Muscle layer of colon (tissue), 2 donors: ENCODE data around the gene CLSTN1.

Source experiments
- H3K27ac ChIP-seq: one replicate; pipeline ENCODE4 v1.7.0; 2013; ENCODE audit warnings: low read depth, mild to moderate bottlenecking, low read length, moderate library complexity
- H3K27me3 ChIP-seq, 2 donors: one replicate each; pipeline ENCODE4 v1.7.0; 2013; ENCODE audit warnings: low read length in 2 of 2, mild to moderate bottlenecking in 2 of 2; ENCODE audit not compliant: insufficient read depth in 2 of 2, control insufficient read depth in 1 of 2
- H3K36me3 ChIP-seq: one replicate; pipeline ENCODE4 v1.7.0; 2013; ENCODE audit warnings: mild to moderate bottlenecking, low read length; ENCODE audit not compliant: insufficient read depth
- H3K4me1 ChIP-seq: one replicate; pipeline ENCODE4 v1.7.0; 2013; ENCODE audit warnings: mild to moderate bottlenecking, low read length; ENCODE audit not compliant: insufficient read depth
- H3K4me3 ChIP-seq, 2 donors: one replicate each; pipeline ENCODE4 v1.7.0; 2013; ENCODE audit warnings: low read length in 2 of 2, low read depth in 1 of 2, mild to moderate bottlenecking in 1 of 2, moderate library complexity in 1 of 2
- H3K9ac ChIP-seq: one replicate; pipeline ENCODE4 v1.7.0; 2013; ENCODE audit warnings: low read length
- H3K9me3 ChIP-seq: one replicate; pipeline ENCODE4 v1.7.0; 2013; ENCODE audit warnings: mild to moderate bottlenecking, low read length
- donor health status: abdominal sarcoma.
- donor health status: Adenocarcinoma of cecum.

CLSTN1 gene

DNA sequence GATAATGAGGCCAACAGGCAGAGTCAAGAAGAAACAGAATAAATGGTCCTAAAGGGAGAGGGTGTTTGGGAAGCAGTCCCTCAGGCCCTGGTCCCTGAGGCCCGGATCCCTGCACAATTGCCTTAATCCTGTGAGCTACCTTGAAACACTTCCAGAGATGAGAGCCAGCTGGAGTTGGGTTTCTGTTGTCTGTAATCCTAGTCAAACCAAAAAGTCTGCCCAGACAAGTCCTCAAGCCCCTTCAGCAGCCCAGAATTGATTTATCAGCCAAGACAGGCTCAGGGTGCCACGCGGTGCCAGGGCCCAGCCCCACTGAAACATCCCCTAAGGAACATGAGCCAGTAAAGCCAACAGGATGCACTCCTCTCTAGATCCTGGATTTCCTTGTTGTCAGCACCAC, 16.4 kb upstream of the CLSTN1 start:
- Histone ChIP-seq H3K4me1 (peaks cover 23% of the 10 kb centered on the region), H3K4me3 (no peak overlapping the region), H3K36me3 (no peaks in the 10 kb centered on the region), H3K9me3 (no peaks in the 10 kb centered on the region), H3K27me3 (no peaks in the 10 kb centered on the region), H3K9ac (no peak overlapping the region), H3K27ac (no peak overlapping the region)

DNA sequence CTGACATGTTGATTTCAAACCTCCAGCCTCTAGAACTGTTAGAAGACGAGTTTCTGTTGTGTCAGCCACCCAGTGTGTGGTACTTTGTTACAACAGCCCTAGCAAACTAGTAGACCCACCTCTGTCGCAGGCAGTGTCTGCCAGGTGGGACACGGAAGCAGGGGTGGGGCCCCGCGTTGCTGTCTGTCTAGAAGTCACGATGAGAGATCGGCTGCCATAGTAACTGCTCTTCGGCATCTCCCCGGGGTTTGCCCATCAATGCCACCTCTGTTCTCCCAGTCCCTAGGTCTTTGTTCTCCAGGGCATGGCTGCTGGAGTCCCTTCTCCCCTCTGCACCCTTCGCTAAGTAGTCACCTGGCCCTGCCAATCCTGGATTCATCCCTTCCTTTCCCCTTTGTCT, 15.2 kb upstream of the CLSTN1 start:
- Histone ChIP-seq H3K27me3 (no peaks in the 10 kb centered on the region), H3K4me3 (no peak overlapping the region), H3K9ac (no peak overlapping the region), H3K9me3 (no peaks in the 10 kb centered on the region), H3K4me1 (peaks cover 22% of the 10 kb centered on the region), H3K27ac (no peak overlapping the region), H3K36me3 (no peaks in the 10 kb centered on the region)

GRCh38 chr1:9836632-9836960, 12.8 kb upstream of the CLSTN1 start:
- no peak overlapping the region for H3K27ac ChIP-seq
- peaks cover 14% of the 10 kb centered on the region for H3K4me1 ChIP-seq
- no peaks in the 10 kb centered on the region for H3K27me3 ChIP-seq
- H3K9me3 ChIP-seq = no peaks in the 10 kb centered on the region
- H3K36me3 ChIP-seq = no peaks in the 10 kb centered on the region
- H3K9ac ChIP-seq = no peak overlapping the region
- H3K4me3 ChIP-seq = no peak overlapping the region

GRCh38 chr1:9835758-9836631, 12.2 kb upstream of the CLSTN1 start:
- Histone ChIP-seq H3K9ac (no peak overlapping the region), H3K27ac (peak overlapping the region; percentile 63), H3K27me3 (no peaks in the 10 kb centered on the region), H3K4me3 (peak overlapping the region in 1 of 2 donors; percentile 22), H3K4me1 (peaks cover 14% of the 10 kb centered on the region), H3K36me3 (no peaks in the 10 kb centered on the region), H3K9me3 (no peaks in the 10 kb centered on the region)

DNA sequence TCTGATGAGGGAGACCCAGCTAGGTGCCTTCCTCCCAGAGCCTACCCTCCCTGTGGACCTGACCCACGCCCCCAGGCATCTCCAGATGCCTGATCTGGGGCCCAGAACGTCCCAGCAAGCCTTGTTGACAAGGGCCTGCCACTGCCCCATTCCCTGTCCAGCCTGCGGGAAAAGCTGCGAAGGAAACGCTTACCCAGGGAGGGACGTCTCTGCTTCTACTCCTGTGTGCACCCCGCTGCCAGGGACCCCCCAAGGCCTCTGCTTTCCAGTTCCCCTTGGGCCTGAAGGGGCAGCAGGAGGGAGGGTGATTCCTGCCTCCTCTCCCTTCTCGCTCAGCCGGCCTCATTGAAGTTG, 11.6 kb upstream of the CLSTN1 start:
- Histone ChIP-seq H3K4me1 (peaks cover 14% of the 10 kb centered on the region), H3K27me3 (no peaks in the 10 kb centered on the region), H3K4me3 (peak overlapping the region in 1 of 2 donors; percentile 22), H3K9ac (no peak overlapping the region), H3K9me3 (no peaks in the 10 kb centered on the region), H3K27ac (peak overlapping the region; percentile 63), H3K36me3 (no peaks in the 10 kb centered on the region)

GRCh38 chr1:9833632-9834031, 9.9 kb upstream of the CLSTN1 start:
- Histone ChIP-seq H3K9me3 (no peaks in the 10 kb centered on the region), H3K27ac (no peak overlapping the region), H3K9ac (no peak overlapping the region), H3K4me3 (no peak overlapping the region), H3K4me1 (peaks cover 14% of the 10 kb centered on the region), H3K36me3 (no peaks in the 10 kb centered on the region), H3K27me3 (no peaks in the 10 kb centered on the region)

- Histone ChIP-seq H3K4me3 (no peak overlapping the region), H3K9ac (no peak overlapping the region), H3K27ac (no peak overlapping the region), H3K27me3 (no peaks in the 10 kb centered on the region), H3K4me1 (peaks cover 17% of the 10 kb centered on the region), H3K9me3 (no peaks in the 10 kb centered on the region), H3K36me3 (no peaks in the 10 kb centered on the region)
These were observed 3.9 kb upstream of the CLSTN1 start for GRCh38 chr1:9827558-9828185.

- Histone ChIP-seq H3K4me3 (no peak overlapping the region), H3K4me1 (peaks cover 28% of the 10 kb centered on the region), H3K27me3 (no peaks in the 10 kb centered on the region), H3K9me3 (no peaks in the 10 kb centered on the region), H3K27ac (no peak overlapping the region), H3K9ac (no peak overlapping the region), H3K36me3 (no peaks in the 10 kb centered on the region)
These were observed 2.9 kb upstream of the CLSTN1 start for GRCh38 chr1:9826616-9827015.

DNA sequence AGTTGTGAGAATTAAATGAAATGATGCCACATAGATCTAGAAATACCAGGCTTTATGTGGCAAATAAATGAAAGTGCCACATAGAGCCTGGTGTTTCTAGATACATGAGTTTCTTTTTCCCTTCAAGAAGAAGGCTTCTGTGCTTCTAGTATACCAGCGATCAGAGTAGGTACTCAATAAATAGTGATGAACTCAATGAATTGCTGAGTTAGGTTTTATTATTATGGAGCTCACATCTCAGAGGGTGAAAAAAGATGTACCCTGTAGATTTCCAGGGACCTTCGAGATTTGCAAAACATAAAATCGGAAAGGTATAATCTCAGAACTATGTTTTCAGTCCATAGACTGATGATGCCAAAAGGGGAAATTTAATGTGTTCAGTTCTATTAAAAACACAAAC, 2.3 kb upstream of the CLSTN1 start:
- Histone ChIP-seq H3K27me3 (no peaks in the 10 kb centered on the region), H3K36me3 (no peaks in the 10 kb centered on the region), H3K9ac (no peak overlapping the region), H3K27ac (peak overlapping the region; percentile 92), H3K9me3 (no peaks in the 10 kb centered on the region), H3K4me3 (no peak overlapping the region), H3K4me1 (peaks cover 30% of the 10 kb centered on the region)

DNA sequence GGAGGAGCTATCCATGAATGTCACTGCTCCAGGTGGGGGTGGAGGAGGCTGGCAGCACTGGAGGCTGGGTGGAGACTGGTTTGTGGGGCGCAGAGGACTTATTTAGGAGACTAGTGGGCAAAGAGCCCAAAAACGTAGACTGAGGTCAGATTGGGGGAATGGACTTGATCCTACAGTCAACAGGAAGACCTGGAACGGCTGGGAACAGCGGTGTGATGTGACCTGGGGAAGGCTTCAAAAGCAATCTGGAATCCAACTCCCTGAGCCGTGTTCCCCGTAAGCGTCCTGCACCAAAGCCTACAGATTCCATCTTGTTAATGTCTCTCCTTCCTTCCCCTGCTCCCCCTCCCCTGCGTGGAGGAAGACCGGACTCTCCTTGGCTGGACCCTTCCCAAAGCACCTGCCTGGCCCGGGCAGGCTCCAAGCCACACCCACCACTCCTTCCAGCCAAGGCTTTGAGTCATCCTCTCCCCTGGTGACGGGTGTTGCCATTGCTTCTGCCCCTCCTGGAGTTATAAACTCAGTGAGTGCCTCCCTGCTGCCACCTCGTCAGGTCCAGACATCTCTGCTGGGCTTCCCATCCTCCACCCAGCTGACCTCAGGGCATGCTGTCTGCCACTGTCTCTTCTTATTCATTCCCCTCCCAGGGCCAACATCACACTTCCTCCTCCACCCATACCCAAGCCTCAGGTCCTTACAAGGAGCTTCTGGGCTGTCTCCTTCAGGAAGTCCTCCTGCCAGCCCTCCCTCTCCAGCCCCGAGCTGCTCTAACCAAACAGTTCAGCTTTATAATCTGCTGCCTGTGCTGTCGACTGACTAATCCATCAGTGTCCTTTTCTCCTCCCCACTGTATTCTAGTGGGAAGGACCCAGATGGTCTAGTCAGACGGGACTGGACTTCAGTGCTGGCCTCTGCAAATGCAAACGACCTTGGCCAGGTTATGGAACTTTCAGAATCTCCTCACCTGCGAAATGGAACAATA, 1.6 kb upstream of the CLSTN1 start:
- no peaks in the 10 kb centered on the region for H3K27me3 ChIP-seq
- H3K9ac ChIP-seq = no peak overlapping the region
- peak overlapping the region; percentile 92 for H3K27ac ChIP-seq
- H3K36me3 ChIP-seq = no peaks in the 10 kb centered on the region
- H3K9me3 ChIP-seq = no peaks in the 10 kb centered on the region
- peak overlapping the region in 1 of 2 donors; percentile 0 for H3K4me3 ChIP-seq
- H3K4me1 ChIP-seq = peaks cover 30% of the 10 kb centered on the region

DNA sequence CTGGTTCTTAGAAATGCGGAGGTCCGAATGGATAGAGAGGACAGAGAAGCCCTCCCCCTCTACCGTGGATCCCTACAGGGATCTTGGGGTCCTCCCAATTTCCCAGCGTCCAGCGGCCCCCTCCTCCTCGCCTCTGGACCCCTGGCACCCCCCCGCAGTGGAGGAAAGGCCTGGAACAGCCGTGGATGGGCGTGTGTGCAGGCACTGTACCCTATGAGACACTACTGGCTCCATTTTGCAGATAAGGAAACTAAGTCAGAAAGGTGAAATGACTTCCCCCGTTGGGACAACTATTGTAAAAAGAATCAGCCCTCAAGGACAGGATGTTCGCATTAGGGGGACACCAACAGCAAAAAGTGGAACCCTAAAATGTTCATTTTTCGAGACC, 931 bp upstream of the CLSTN1 start:
- Histone ChIP-seq H3K4me3 (peak overlapping the region; percentile 66 to 74), H3K36me3 (no peaks in the 10 kb centered on the region), H3K9ac (no peak overlapping the region), H3K4me1 (peaks cover 30% of the 10 kb centered on the region), H3K27ac (peak overlapping the region; percentile 92), H3K9me3 (no peaks in the 10 kb centered on the region), H3K27me3 (no peaks in the 10 kb centered on the region)
